H1 (cell line): ENCODE measurements around the gene RPLP2. TPM values are rescaled to one million over a fixed set of nuclear protein-coding genes. Genes with fewer than 3 reads are reported as not detected.

Experiments used
- CTCF ChIA-PET: fragments of 300-600 bp; sonication (Branson Sonifier 250); formaldehyde crosslinking; loops from one replicate; lab custom pipeline; 2021; ENCODE audit not compliant: partially characterized antibody; lab: Charles Lee
- POLR2A ChIA-PET: fragments of 300-600 bp; sonication (Branson Sonifier 250); formaldehyde crosslinking; loops from one replicate; lab custom pipeline; 2021; ENCODE audit warnings: inconsistent platforms; ENCODE audit not compliant: partially characterized antibody; lab: Charles Lee
- DNase-seq, 2 experiments: peaks; one replicate each; pipeline versions ENCODE4 v3.0.0 to v3.0.0-alpha.2; 2010 to 2022; ENCODE audit warnings: low spot score in 2 of 2, low read depth in 1 of 2, mixed read lengths in 1 of 2
- FAIRE-seq: peaks from 2 replicates; lab custom pipeline; 2011; peaks lifted over from hg19 to GRCh38; lab: Jason Lieb, UNC
- H2AFZ ChIP-seq: 2 replicates; pipeline ENCODE4 v1.8.1; 2012; ENCODE audit warnings: low read length, inconsistent platforms
- H2AK5ac ChIP-seq: 2 replicates; pipeline ENCODE4 v1.6.1; 2013; ENCODE audit warnings: low read depth, low read length
- H2BK120ac ChIP-seq: replicated peaks from 2 replicates; pipeline ENCODE3; 2013; ENCODE audit warnings: low read depth, low read length, inconsistent platforms
- H2BK12ac ChIP-seq: 2 replicates; pipeline ENCODE4 v1.6.1; 2013; ENCODE audit warnings: low read depth, low read length
- H2BK15ac ChIP-seq: 2 replicates; pipeline ENCODE4 v1.6.1; 2013; ENCODE audit warnings: low read length
- H2BK20ac ChIP-seq: 2 replicates; pipeline ENCODE4 v1.6.1; 2013; ENCODE audit warnings: low read length
- H2BK5ac ChIP-seq: 2 replicates; pipeline ENCODE4 v1.6.1; 2013; ENCODE audit warnings: low read depth, low read length
- H3K14ac ChIP-seq: 2 replicates; pipeline ENCODE4 v1.6.1; 2013; ENCODE audit warnings: inconsistent platforms; ENCODE audit not compliant: insufficient read length
- H3K18ac ChIP-seq: 2 replicates; pipeline ENCODE4 v1.6.1; 2013; ENCODE audit warnings: low read length; ENCODE audit errors: extremely low read depth
- H3K23ac ChIP-seq: 2 replicates; pipeline ENCODE4 v1.6.1; 2013; ENCODE audit warnings: inconsistent platforms; ENCODE audit not compliant: insufficient read length
- H3K23me2 ChIP-seq: 2 replicates; pipeline ENCODE4 v1.6.1; 2013; ENCODE audit warnings: low read depth, low read length
- H3K27ac ChIP-seq: 2 replicates; pipeline ENCODE4 v1.6.1; 2011; ENCODE audit warnings: low read depth, low read length, inconsistent platforms
- H3K27me3 ChIP-seq, 4 experiments: replicated peaks in 1 of 4; 1 replicate in 1 of 4; 2 replicates in 3 of 4; pipeline versions ENCODE4 v1.6.1 to v1.8.1; 2011 to 2013; ENCODE audit warnings: low read length in 3 of 4, mild to moderate bottlenecking in 3 of 4, inconsistent platforms in 2 of 4, mixed read lengths in 2 of 4, moderate library complexity in 1 of 4; ENCODE audit not compliant: control insufficient read depth in 3 of 4, insufficient read depth in 3 of 4; ENCODE audit errors: extremely low read depth in 1 of 4
- H3K36me3 ChIP-seq, 4 experiments: 2 replicates each; pipeline versions ENCODE4 v1.6.1 to v1.8.1; 2011 to 2013; ENCODE audit warnings: mild to moderate bottlenecking in 4 of 4, low read length in 3 of 4, moderate library complexity in 2 of 4, control low read depth in 1 of 4, inconsistent platforms in 1 of 4; ENCODE audit not compliant: insufficient read depth in 4 of 4, control insufficient read depth in 2 of 4
- H3K4ac ChIP-seq: replicated peaks from 2 replicates; pipeline ENCODE3; 2013; ENCODE audit warnings: low read length, low read depth, mixed read lengths, inconsistent platforms; ENCODE audit not compliant: insufficient read length
- H3K4me1 ChIP-seq, 4 experiments: replicated peaks in 1 of 4; 1 replicate in 1 of 4; 2 replicates in 3 of 4; pipeline versions ENCODE4 v1.6.1 to v1.8.1; 2011 to 2013; ENCODE audit warnings: low read length in 3 of 4, inconsistent platforms in 2 of 4, mixed read lengths in 1 of 4; ENCODE audit not compliant: insufficient read depth in 4 of 4, control insufficient read depth in 3 of 4
- H3K4me2 ChIP-seq, 2 experiments: 2 replicates each; pipeline versions ENCODE4 v1.6.1 to v1.8.1; 2011 to 2013; ENCODE audit warnings: low read depth in 2 of 2, low read length in 2 of 2, control low read depth in 1 of 2, inconsistent platforms in 1 of 2, mild to moderate bottlenecking in 1 of 2; ENCODE audit not compliant: insufficient read depth in 1 of 2
- H3K4me3 ChIP-seq, 4 experiments: fragments of 200-600, 300-600 bp in 1 of 4; sonication (generic), shearing (Covaris generic), sonication (Bioruptor Twin) in 1 of 4; 2 replicates each; pipeline versions ENCODE4 v1.5.1 to v1.8.1; 2011 to 2016; ENCODE audit warnings: low read length in 4 of 4, low read depth in 3 of 4, control low read depth in 2 of 4, inconsistent platforms in 2 of 4, mild to moderate bottlenecking in 2 of 4, mixed read lengths in 1 of 4, moderate library complexity in 1 of 4; ENCODE audit not compliant: insufficient read depth in 2 of 4; ENCODE audit errors: extremely low read depth in 1 of 4
- H3K56ac ChIP-seq: replicated peaks from 2 replicates; pipeline ENCODE3; 2013; ENCODE audit warnings: low read depth, mild to moderate bottlenecking, mixed read lengths, low read length, inconsistent platforms; ENCODE audit not compliant: insufficient read length
- H3K79me1 ChIP-seq: 2 replicates; pipeline ENCODE4 v1.6.1; 2013; ENCODE audit warnings: low read depth, low read length, control low read depth
- H3K79me2 ChIP-seq, 2 experiments: 2 replicates each; pipeline versions ENCODE4 v1.6.1 to v1.8.1; 2012 to 2013; ENCODE audit warnings: low read length in 2 of 2, mild to moderate bottlenecking in 2 of 2, inconsistent platforms in 1 of 2; ENCODE audit not compliant: insufficient read depth in 2 of 2, control insufficient read depth in 1 of 2
- H3K9ac ChIP-seq, 4 experiments: replicated peaks in 1 of 4; 1 replicate in 1 of 4; 2 replicates in 3 of 4; pipeline versions ENCODE4 v1.6.1 to v1.8.1; 2011 to 2013; ENCODE audit warnings: low read depth in 3 of 4, low read length in 3 of 4, control low read depth in 2 of 4, mild to moderate bottlenecking in 2 of 4, moderate library complexity in 2 of 4, inconsistent platforms in 1 of 4; ENCODE audit errors: extremely low read depth in 1 of 4
- H3K9me3 ChIP-seq, 2 experiments: 2 replicates each; pipeline versions ENCODE4 v1.6.1 to v1.8.1; 2012 to 2013; ENCODE audit warnings: mild to moderate bottlenecking in 2 of 2, moderate library complexity in 2 of 2, control low read depth in 1 of 2, inconsistent platforms in 1 of 2, low read depth in 1 of 2, low read length in 1 of 2, mixed read lengths in 1 of 2; ENCODE audit not compliant: insufficient read depth in 2 of 2
- H4K20me1 ChIP-seq, 2 experiments: replicated peaks in 1 of 2; 2 replicates each; pipeline versions ENCODE3 to v1.8.1; 2011 to 2013; ENCODE audit warnings: inconsistent platforms in 2 of 2, low read length in 2 of 2, mild to moderate bottlenecking in 1 of 2; ENCODE audit not compliant: insufficient read depth in 2 of 2, control insufficient read depth in 1 of 2
- H4K5ac ChIP-seq: 2 replicates; pipeline ENCODE4 v1.6.1; 2013; ENCODE audit warnings: low read length, low read depth, mixed read lengths, inconsistent platforms; ENCODE audit not compliant: insufficient read length
- H4K8ac ChIP-seq: 2 replicates; pipeline ENCODE4 v1.8.0; 2013; ENCODE audit warnings: mild to moderate bottlenecking, moderate library complexity, low read length, inconsistent platforms; ENCODE audit not compliant: insufficient read depth; ENCODE audit errors: extremely low read depth
- H4K91ac ChIP-seq: replicated peaks from 2 replicates; pipeline ENCODE3; 2013; ENCODE audit warnings: low read length, mixed read lengths, inconsistent platforms; ENCODE audit not compliant: insufficient read length
- CHD1 ChIP-seq: IDR thresholded peaks from 2 replicates; pipeline ENCODE4 v1.6.1; 2012; ENCODE audit warnings: low read depth, low read length, improper control_type of control experiment
- KDM1A ChIP-seq: fragments of 200-600, 300-600 bp; sonication (generic); IDR thresholded peaks from 2 replicates; pipeline ENCODE4 v1.7.1; 2016; ENCODE audit warnings: mild to moderate bottlenecking, low read length, borderline replicate concordance
- NANOG ChIP-seq: IDR thresholded peaks from 2 replicates; pipeline ENCODE4 v1.6.1; 2011; ENCODE audit warnings: low read length, low read depth, mild to moderate bottlenecking, inconsistent platforms; ENCODE audit not compliant: insufficient read depth, poor library complexity, severe bottlenecking
- PHF8 ChIP-seq: fragments of 200-600 bp; sonication (generic); conservative IDR thresholded peaks from 2 replicates; pipeline ENCODE4 v1.7.1; 2012; ENCODE audit warnings: low read depth, mild to moderate bottlenecking, inconsistent platforms, low read length, moderate library complexity
- POLR2AphosphoS5 ChIP-seq: IDR thresholded peaks from 2 replicates; pipeline ENCODE4 v1.6.1; 2011; ENCODE audit warnings: low read depth, low read length
- RFX5 ChIP-seq: IDR thresholded peaks from 2 replicates; pipeline ENCODE4 v1.6.1; 2011; ENCODE audit warnings: low read depth, low read length, improper control_type of control experiment, borderline replicate concordance
- SIN3A ChIP-seq, 2 experiments: IDR thresholded peaks in 1 of 2; conservative IDR thresholded peaks in 1 of 2; 2 replicates each; pipeline ENCODE4 v1.6.1; 2011 to 2012; ENCODE audit warnings: low read length in 2 of 2, improper control_type of control experiment in 1 of 2, low read depth in 1 of 2, mild to moderate bottlenecking in 1 of 2
- SIX5 ChIP-seq: IDR thresholded peaks from 2 replicates; pipeline ENCODE4 v1.6.1; 2011; ENCODE audit warnings: mild to moderate bottlenecking, low read depth, low read length
- SRF ChIP-seq: IDR thresholded peaks from 2 replicates; pipeline ENCODE4 v1.6.1; 2011; ENCODE audit warnings: mild to moderate bottlenecking, low read depth, low read length, moderate library complexity
- TBP ChIP-seq: IDR thresholded peaks from 2 replicates; pipeline ENCODE4 v1.6.1; 2011; ENCODE audit warnings: low read depth, low read length, improper control_type of control experiment
- WGBS, 2 experiments: shearing (Covaris generic) in 1 of 2; methylation state at CpG; one replicate each; pipeline versions ENCODE4 v1.1.6 to v1.1.7; 2013 to 2015; ENCODE audit warnings: low lambda C conversion rate in 2 of 2, mixed read lengths in 2 of 2, inconsistent platforms in 1 of 2, low coverage in 1 of 2, missing lambda C conversion rate in 1 of 2; ENCODE audit not compliant: insufficient replicate concordance in 2 of 2, insufficient coverage in 1 of 2, insufficient read length in 1 of 2; ENCODE audit errors: extremely low coverage in 1 of 2, missing lambda C conversion rate in 1 of 2; 5-methylcytosine and 5-hydroxymethylcytosine counted together
- polyA plus RNA-seq, 7 experiments: library from polyadenylated mRNA; depleted of rRNA in 3 of 7; stranded (reverse) in 5 of 7; unstranded in 2 of 7; fragments of >200 nt in 5 of 7; fragments of 200-250 nt in 2 of 7; gene quantifications; 1 replicate in 5 of 7; 2 replicates in 1 of 7; 4 replicates in 1 of 7; pipeline versions ENCODE4 v1.2.1 to v1.2.3, GENCODE V29; 2011 to 2013; ENCODE audit warnings: missing spikeins in 2 of 7, mixed read lengths in 2 of 7
- total RNA-seq: library from RNA; stranded (reverse); fragmentation: NEBNext Ultra II Directional; extraction: Animal tissue kit (Norgen Biotek cat#: 25700); gene quantifications from 2 replicates; pipeline ENCODE4 v1.2.1, GENCODE V29; 2021
- TF ChIP-seq, protein P1 (sequence below): IDR thresholded peaks from 2 replicates; pipeline ENCODE4 v1.6.1; 2011; ENCODE audit warnings: low read depth, mild to moderate bottlenecking, low read length; ENCODE audit not compliant: insufficient read depth

RPLP2 gene
- total and polyA plus RNA-seq, 2 of the 8 experiments (the other 6 are each of a cell fraction or from before 2014, with no cell fraction given): 1,789 to 2,106 TPM

DNA sequence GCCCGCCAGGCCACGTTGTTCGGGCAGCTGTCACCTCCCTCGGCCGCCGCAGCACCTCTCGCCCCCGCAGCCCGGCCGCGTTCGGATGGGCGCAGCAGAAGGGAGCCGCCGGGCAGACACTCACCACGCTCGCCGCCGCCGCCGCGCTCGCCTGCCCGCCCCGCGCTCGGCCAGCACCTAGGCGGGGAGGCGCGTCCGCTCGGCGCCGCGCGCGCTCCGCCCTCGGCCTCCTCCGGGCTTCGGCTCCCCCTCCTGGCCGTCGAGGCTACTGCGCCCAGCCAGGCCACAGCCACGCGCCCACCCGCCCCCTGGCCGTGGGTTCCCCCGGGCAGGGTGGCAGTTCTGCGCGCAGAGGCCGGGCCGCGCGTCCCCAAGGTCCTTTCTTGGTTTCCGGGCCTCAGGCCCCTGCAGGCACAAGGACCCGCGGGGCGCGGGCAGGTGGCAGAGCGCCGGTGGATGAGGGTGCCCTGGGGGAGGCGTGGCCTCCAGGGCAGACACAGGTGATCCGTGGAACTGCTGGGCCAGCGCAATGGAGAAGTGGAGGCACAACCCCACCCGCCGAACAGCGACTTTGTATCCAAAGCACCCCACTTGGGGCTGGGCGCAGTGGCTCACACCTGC lies 11.6 kb upstream of the RPLP2 start, which contains the start of gene SLC25A22:
SLC25A22 (minus strand) TSS at position 189 of the 621 bp plus-strand sequence. CDS start 3,275 bp downstream, outside the sequence.
- peak within 1 kb of the TSS; percentile 65 to 85 (median 81) for H3K4me3 ChIP-seq
- peak within 1 kb of the TSS; percentile 62 for H4K5ac ChIP-seq
- no peak within 1 kb of the TSS for H2BK15ac ChIP-seq
- no peak within 1 kb of the TSS for H2BK20ac ChIP-seq
- H4K20me1 ChIP-seq: peaks cover 0 to 12% of the 10 kb centered on the region in 2 experiments
- no peak within 1 kb of the TSS for H3K14ac ChIP-seq
- no peak within 1 kb of the TSS for H2AK5ac ChIP-seq
- H3K23ac ChIP-seq: no peak within 1 kb of the TSS
- ChIA-PET POLR2A (interaction anchor here (0.8 to 53.0 kb wide), 6 partner anchors 8 to 156 kb away, joined by 3 to 1917 read pairs (median 5); partner anchors contain the start of genes CD151, CEND1, CRACR2B and PNPLA2), CTCF (interaction anchor here (0.7 to 1.3 kb wide), 6 partner anchors 12 to 239 kb away, joined by 3 to 6 read pairs (median 4); no protein-coding TSS in a partner anchor)
- peak within 1 kb of the TSS; percentile 99 for H4K91ac ChIP-seq
- WGBS, 2 experiments: 25% methylated on average over 23 of the region's 69 CpGs; no CpG with 5 or more reads in 1 of the 2 experiments
- H3K56ac ChIP-seq: peak within 1 kb of the TSS; percentile 59
- H3K79me2 ChIP-seq: peaks cover 0 to 5% of the 10 kb centered on the region in 2 experiments; a peak in 1 of 4 replicates
- peaks cover 4 to 20% (median 15%) of the 10 kb centered on the region in 4 experiments for H3K4me1 ChIP-seq
- H3K9ac ChIP-seq: peak within 1 kb of the TSS; percentile 26 to 83 (median 74); a peak in 6 of 7 replicates
- peak within 1 kb of the TSS; percentile 95 for H3K18ac ChIP-seq
- H3K36me3 ChIP-seq: peaks cover 3 to 34% (median 6%) of the 10 kb centered on the region in 4 experiments; a peak in 5 of 8 replicates
- H4K8ac ChIP-seq: peak within 1 kb of the TSS; percentile 85
- peak within 1 kb of the TSS; percentile 84 to 92 for H3K4me2 ChIP-seq
- H2BK120ac ChIP-seq: no peak within 1 kb of the TSS
- peak within 1 kb of the TSS; percentile 85 for H3K4ac ChIP-seq
- H3K23me2 ChIP-seq: peaks cover 7% of the 10 kb centered on the region
- H2AFZ ChIP-seq: no peak within 1 kb of the TSS
- H3K27me3 ChIP-seq: no peaks in the 10 kb centered on the region
- H3K27ac ChIP-seq: no peak within 1 kb of the TSS; the same call in 1 of the 2 replicates
- H3K79me1 ChIP-seq: 0 out of 2 replicates have a peak, but pooled peaks cover 4% of the 10 kb centered on the region
- DNase-seq (peak in 1 of 2 experiments; percentile 93), FAIRE-seq (no peak)
- no peaks in the 10 kb centered on the region for H3K9me3 ChIP-seq
- peak within 1 kb of the TSS; percentile 53; the same call in 1 of the 2 replicates for H2BK12ac ChIP-seq
- peak within 1 kb of the TSS; percentile 91; the same call in 1 of the 2 replicates for H2BK5ac ChIP-seq
- no peak for TF ChIP-seq TBP
- TF ChIP-seq PHF8: peak; percentile 48
- no peak for TF ChIP-seq SIX5
- peak in 1 of 2 experiments; percentile 73; a peak in 2 of 4 replicates for TF ChIP-seq SIN3A (conservative IDR thresholded peaks at IDR 0.05 in 1 of 2, IDR thresholded peaks at IDR 0.05 in 1 of 2; ENCODE audit: low read depth in 1 of 2, low read length in 2 of 2)
- TF ChIP-seq, protein P1, sequence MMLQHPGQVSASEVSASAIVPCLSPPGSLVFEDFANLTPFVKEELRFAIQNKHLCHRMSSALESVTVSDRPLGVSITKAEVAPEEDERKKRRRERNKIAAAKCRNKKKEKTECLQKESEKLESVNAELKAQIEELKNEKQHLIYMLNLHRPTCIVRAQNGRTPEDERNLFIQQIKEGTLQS: no peak
- no peak for TF ChIP-seq CHD1
- peak; percentile 27; the same call in 1 of the 2 replicates for TF ChIP-seq POLR2AphosphoS5
- TF ChIP-seq SRF: no peak
- no peak for TF ChIP-seq RFX5
- TF ChIP-seq KDM1A: no peak
- TF ChIP-seq NANOG: no peak
